GM20000 (cell line): ENCODE measurements around the gene DAGLB.
"Not testable (repeated sequence)": the region's sequence is repeated elsewhere in the genome, so short reads cannot be mapped to it uniquely, and the experiment has no call there.

ENCODE experiments used
- DNase-seq: peaks from one replicate; pipeline ENCODE4 v3.0.0; 2012; ENCODE audit warnings: low spot score
- CTCF ChIP-seq: IDR thresholded peaks from 2 replicates; pipeline ENCODE4 v1.5.1; 2012; ENCODE audit warnings: mild to moderate bottlenecking, control low read depth; ENCODE audit errors: extremely low read depth, missing control alignments

The DAGLB gene

GRCh38 chr7:6385110-6385781 is 62.5 kb downstream of the DAGLB start:
- TF ChIP-seq CTCF: no peak
- DNase-seq: no peak

- no peak for DNase-seq
- TF ChIP-seq CTCF: no peak
These were observed 63.4 kb downstream of the DAGLB start for GRCh38 chr7:6384327-6384726.

- DNase-seq: no peak
These were observed 64.9 kb downstream of the DAGLB start for GRCh38 chr7:6382817-6383216.

GRCh38 chr7:6381846-6382245 is 65.9 kb downstream of the DAGLB start:
- DNase-seq: not testable (repeated sequence)

More at GRCh38 chr7:6382817-6383216, 64.9 kb downstream of the DAGLB start:
- no peak for TF ChIP-seq CTCF

GRCh38 chr7:6380310-6381095 is 67.3 kb downstream of the DAGLB start:
- no peak for DNase-seq
- no peak for TF ChIP-seq CTCF

- DNase-seq: no peak
- TF ChIP-seq CTCF: no peak
These were observed 67.9 kb downstream of the DAGLB start for GRCh38 chr7:6379886-6380285.

- not testable (repeated sequence) for DNase-seq
These were observed 69.2 kb downstream of the DAGLB start for GRCh38 chr7:6378556-6378955.

GRCh38 chr7:6376820-6377219 is 70.9 kb downstream of the DAGLB start:
- TF ChIP-seq CTCF: no peak
- no peak for DNase-seq
